ENCODE measurements around the gene CDH4.

DNA sequence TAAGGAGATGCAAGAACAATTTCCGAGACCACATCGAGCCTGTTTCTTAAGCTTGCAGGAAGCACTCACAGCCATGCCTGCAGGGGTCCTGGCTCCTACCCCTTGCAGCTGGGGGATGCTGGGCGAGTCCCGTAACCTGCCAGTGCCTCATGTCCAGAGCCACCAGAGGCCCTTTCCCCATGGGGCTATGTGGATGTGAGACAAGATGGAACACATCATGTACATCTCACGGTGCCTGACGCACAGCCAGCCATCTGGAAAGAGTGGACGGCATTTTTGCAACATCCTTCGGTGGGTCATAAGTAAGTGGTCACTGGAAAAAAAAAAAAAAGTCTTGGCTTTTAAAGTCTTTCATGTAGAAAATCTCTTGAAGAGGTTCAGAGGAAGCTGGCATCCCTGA, 72.8 kb downstream of the CDH4 start:
- TF ChIP-seq POLR2A (IDR thresholded peaks at IDR 0.05; ENCODE audit: low read length) (no peak), GATA1 (IDR thresholded peaks at IDR 0.05; ENCODE audit: low read depth, low read length) (no peak)
